IMR-90 (cell line): ENCODE results near the gene LSM14B. TPM values are rescaled to one million over a fixed set of nuclear protein-coding genes. Genes with fewer than 3 reads are reported as not detected.

Source experiments
- ATAC-seq: fragments of 200-7000 bp; cut with Tn5 transposase; 2 replicates; pipeline ENCODE4 v1.9.1; 2020; ENCODE audit warnings: low read depth, mild to moderate bottlenecking, moderate library complexity
- BruUV-seq: library from RNA; stranded (reverse); fragments of 400-500 nt; replicated peaks from 2 replicates; lab custom pipeline; 2021; lab: Mats Ljungman, UMichigan
- CTCF ChIA-PET: fragments of 300-600 bp; formaldehyde crosslinking; extraction: SDS; loops from one replicate; lab custom pipeline; 2021; ENCODE audit warnings: antibody characterized with exemption; lab: Yijun Ruan, JAX
- POLR2A ChIA-PET: fragments of 300-600 bp; sonication (Branson Sonifier 250); formaldehyde crosslinking; loops from one replicate; lab custom pipeline; 2022; ENCODE audit warnings: antibody characterized with exemption; ENCODE audit not compliant: unreplicated experiment; lab: Charles Lee
- DNase-seq: peaks from one replicate; pipeline ENCODE4 v3.0.0; 2013
- H2AFZ ChIP-seq: replicated peaks from 2 replicates; pipeline ENCODE3; 2013; ENCODE audit warnings: low read length, mild to moderate bottlenecking; ENCODE audit not compliant: poor library complexity
- H2AK5ac ChIP-seq: 2 replicates; pipeline ENCODE4 v1.6.1; 2013; ENCODE audit warnings: low read depth, low read length, inconsistent platforms
- H2AK9ac ChIP-seq: replicated peaks from 2 replicates; pipeline ENCODE3; 2013; ENCODE audit warnings: mild to moderate bottlenecking, low read depth, low read length, moderate library complexity; ENCODE audit not compliant: poor library complexity
- H2BK120ac ChIP-seq: 2 replicates; pipeline ENCODE4 v1.6.1; 2013; ENCODE audit warnings: low read depth, low read length, inconsistent platforms
- H2BK15ac ChIP-seq: 3 replicates; pipeline ENCODE4 v1.6.1; 2013; ENCODE audit warnings: low read depth, low read length, inconsistent platforms
- H2BK20ac ChIP-seq: 2 replicates; pipeline ENCODE4 v1.6.1; 2013; ENCODE audit warnings: low read depth, mild to moderate bottlenecking, inconsistent platforms, low read length, moderate library complexity
- H2BK5ac ChIP-seq: 2 replicates; pipeline ENCODE4 v1.6.1; 2013; ENCODE audit warnings: mild to moderate bottlenecking, low read depth, low read length, inconsistent platforms; ENCODE audit not compliant: poor library complexity, severe bottlenecking
- H3K14ac ChIP-seq: replicated peaks from 2 replicates; pipeline ENCODE4 v1.6.1; 2013; ENCODE audit warnings: low read depth, low read length, inconsistent platforms
- H3K18ac ChIP-seq: 2 replicates; pipeline ENCODE4 v1.6.1; 2013; ENCODE audit warnings: low read depth, low read length, control low read depth
- H3K23ac ChIP-seq: 2 replicates; pipeline ENCODE4 v1.6.1; 2013; ENCODE audit warnings: low read depth, low read length, inconsistent platforms
- H3K27ac ChIP-seq: 2 replicates; pipeline ENCODE4 v1.5.1; 2013; ENCODE audit warnings: mild to moderate bottlenecking, control low read depth, low read length; ENCODE audit not compliant: insufficient read depth
- H3K27me3 ChIP-seq: 2 replicates; pipeline ENCODE4 v1.6.1; 2013; ENCODE audit warnings: low read length; ENCODE audit not compliant: control insufficient read depth, insufficient read depth
- H3K36me3 ChIP-seq: 2 replicates; pipeline ENCODE4 v1.6.1; 2013; ENCODE audit warnings: low read length, mixed read lengths; ENCODE audit not compliant: control insufficient read depth, insufficient read depth
- H3K4ac ChIP-seq: 2 replicates; pipeline ENCODE4 v1.6.1; 2013; ENCODE audit warnings: low read depth, low read length, inconsistent platforms
- H3K4me1 ChIP-seq: 2 replicates; pipeline ENCODE4 v1.6.1; 2013; ENCODE audit warnings: low read length, mixed read lengths; ENCODE audit not compliant: control insufficient read depth, insufficient read depth
- H3K4me2 ChIP-seq: 2 replicates; pipeline ENCODE4 v1.6.1; 2013; ENCODE audit warnings: low read depth, mild to moderate bottlenecking, control low read depth, low read length, moderate library complexity
- H3K4me3 ChIP-seq: 2 replicates; pipeline ENCODE4 v1.5.1; 2013; ENCODE audit warnings: low read depth, mild to moderate bottlenecking, control low read depth, low read length, moderate library complexity; ENCODE audit not compliant: insufficient read depth
- H3K56ac ChIP-seq: 2 replicates; pipeline ENCODE4 v1.6.1; 2013; ENCODE audit warnings: low read length, inconsistent platforms; ENCODE audit not compliant: insufficient read depth; ENCODE audit errors: extremely low read depth
- H3K79me1 ChIP-seq, 2 experiments: 2 replicates each; pipeline ENCODE4 v1.6.1; 2013; ENCODE audit warnings: low read length in 2 of 2, inconsistent platforms in 1 of 2, low read depth in 1 of 2
- H3K9ac ChIP-seq: 2 replicates; pipeline ENCODE4 v1.6.1; 2013; ENCODE audit warnings: low read depth, low read length, control low read depth
- H3K9me1 ChIP-seq: 2 replicates; pipeline ENCODE4 v1.6.1; 2013; ENCODE audit warnings: low read length, inconsistent platforms; ENCODE audit not compliant: insufficient read depth
- H3K9me3 ChIP-seq: 2 replicates; pipeline ENCODE4 v1.6.1; 2013; ENCODE audit warnings: low read length; ENCODE audit not compliant: control insufficient read depth, insufficient read depth
- H4K20me1 ChIP-seq: 2 replicates; pipeline ENCODE4 v1.6.1; 2013; ENCODE audit warnings: low read length, inconsistent platforms; ENCODE audit not compliant: insufficient read depth
- H4K5ac ChIP-seq: 2 replicates; pipeline ENCODE4 v1.6.1; 2013; ENCODE audit warnings: mild to moderate bottlenecking, low read depth, low read length, control low read depth
- H4K8ac ChIP-seq, 2 experiments: 2 replicates each; pipeline ENCODE4 v1.6.1; 2013; ENCODE audit warnings: low read depth in 2 of 2, low read length in 2 of 2, control low read depth in 1 of 2, inconsistent platforms in 1 of 2
- H4K91ac ChIP-seq: 2 replicates; pipeline ENCODE4 v1.6.1; 2013; ENCODE audit warnings: low read depth, low read length, inconsistent platforms; ENCODE audit not compliant: insufficient read depth
- BHLHE40 ChIP-seq: fragments of 150-350 bp; IDR thresholded peaks from 2 replicates; pipeline ENCODE4 v1.6.1; 2016; ENCODE audit warnings: mild to moderate bottlenecking, low read depth, low read length
- CHD1 ChIP-seq: IDR thresholded peaks from 2 replicates; pipeline ENCODE4 v1.6.1; 2012; ENCODE audit warnings: low read depth, low read length, improper control_type of control experiment
- FOS ChIP-seq: fragments of 150-350 bp; IDR thresholded peaks from 2 replicates; pipeline ENCODE4 v1.6.1; 2016; ENCODE audit warnings: low read depth, low read length
- MAFK ChIP-seq: IDR thresholded peaks from 2 replicates; pipeline ENCODE4 v1.6.1; 2012; ENCODE audit warnings: low read depth, low read length, improper control_type of control experiment
- MAZ ChIP-seq: IDR thresholded peaks from 2 replicates; pipeline ENCODE4 v1.6.1; 2012; ENCODE audit warnings: low read depth, mild to moderate bottlenecking, low read length, improper control_type of control experiment, moderate library complexity, borderline replicate concordance
- MXI1 ChIP-seq: IDR thresholded peaks from 2 replicates; pipeline ENCODE4 v1.6.1; 2012; ENCODE audit warnings: low read depth, mild to moderate bottlenecking, low read length, moderate library complexity, borderline replicate concordance
- NFE2L2 ChIP-seq: fragments of 150-350 bp; IDR thresholded peaks from 2 replicates; pipeline ENCODE4 v1.6.1; 2016; ENCODE audit warnings: low read depth, mild to moderate bottlenecking, low read length
- POLR2A ChIP-seq: IDR thresholded peaks from 2 replicates; pipeline ENCODE4 v1.6.1; 2012; ENCODE audit warnings: mild to moderate bottlenecking, low read depth, low read length
- RAD21 ChIP-seq: IDR thresholded peaks from 2 replicates; pipeline ENCODE4 v1.6.1; 2012; ENCODE audit warnings: low read length, improper control_type of control experiment
- RCOR1 ChIP-seq: IDR thresholded peaks from 2 replicates; pipeline ENCODE4 v1.6.1; 2012; ENCODE audit warnings: mild to moderate bottlenecking, low read length, improper control_type of control experiment; ENCODE audit not compliant: insufficient replicate concordance
- RFX5 ChIP-seq: IDR thresholded peaks from 2 replicates; pipeline ENCODE4 v1.8.0; 2012; ENCODE audit warnings: low read depth, mild to moderate bottlenecking, low read length, moderate library complexity
- SMC3 ChIP-seq: fragments of 150-350 bp; IDR thresholded peaks from 2 replicates; pipeline ENCODE4 v1.6.1; 2016; ENCODE audit warnings: low read depth, mild to moderate bottlenecking, antibody characterized with exemption, low read length, moderate library complexity
- USF2 ChIP-seq: fragments of 150-350 bp; IDR thresholded peaks from 2 replicates; pipeline ENCODE4 v1.6.1; 2017; ENCODE audit warnings: mild to moderate bottlenecking, antibody characterized with exemption, low read length, low read depth
- WGBS, 2 experiments: methylation state at CpG; one replicate each; pipeline versions ENCODE4 v1.1.5 to v1.1.7; 2013; ENCODE audit warnings: missing lambda C conversion rate in 2 of 2; ENCODE audit not compliant: insufficient read length in 1 of 2; ENCODE audit errors: extremely low coverage in 2 of 2; 5-methylcytosine and 5-hydroxymethylcytosine counted together
- dilution Hi-C: fragments of 300-500 bp; cut with HindIII; formaldehyde crosslinking; loops from one replicate; pipeline ENCODE4 v1.14.3; 2018; ENCODE audit warnings: low sequenced_read_pairs; ENCODE audit not compliant: unreplicated experiment
- in situ Hi-C: fragments of 300-500 bp; cut with MboI; formaldehyde crosslinking; loops from 3 replicates; pipeline ENCODE4 v1.14.3; 2019; ENCODE audit warnings: low sequenced_read_pairs, inconsistent platforms, mixed read lengths
- intact Hi-C: fragments of 100-400 bp; cut with micrococcal nuclease; formaldehyde crosslinking; loops from 2 replicates; pipeline ENCODE4 v1.10.0; 2022
- polyA plus RNA-seq, 3 experiments: library from polyadenylated mRNA; depleted of rRNA; stranded (reverse); fragments of >200 nt; gene quantifications; 2 replicates each; pipeline ENCODE4 v1.2.3, GENCODE V29; 2012; ENCODE audit warnings: low replicate concordance in 1 of 3
- total RNA-seq: library from RNA; depleted of rRNA; stranded (reverse); fragments of >200 nt; gene quantifications from 2 replicates; pipeline ENCODE4 v1.2.3, GENCODE V29; 2012
- TF ChIP-seq, protein P1 (sequence below): conservative IDR thresholded peaks from 2 replicates; pipeline ENCODE4 v1.5.1; 2012; ENCODE audit warnings: mild to moderate bottlenecking, low read depth, low read length, improper control_type of control experiment
- TF ChIP-seq, protein P2 (sequence below): fragments of 150-350 bp; IDR thresholded peaks from 2 replicates; pipeline ENCODE4 v1.6.1; 2016; ENCODE audit warnings: low read depth, mild to moderate bottlenecking, low read length, moderate library complexity, borderline replicate concordance

LSM14B gene
- total and polyA plus RNA-seq, 2 of the 4 experiments (the other 2 are of a cell fraction) = 23.7 to 41.1 TPM

DNA sequence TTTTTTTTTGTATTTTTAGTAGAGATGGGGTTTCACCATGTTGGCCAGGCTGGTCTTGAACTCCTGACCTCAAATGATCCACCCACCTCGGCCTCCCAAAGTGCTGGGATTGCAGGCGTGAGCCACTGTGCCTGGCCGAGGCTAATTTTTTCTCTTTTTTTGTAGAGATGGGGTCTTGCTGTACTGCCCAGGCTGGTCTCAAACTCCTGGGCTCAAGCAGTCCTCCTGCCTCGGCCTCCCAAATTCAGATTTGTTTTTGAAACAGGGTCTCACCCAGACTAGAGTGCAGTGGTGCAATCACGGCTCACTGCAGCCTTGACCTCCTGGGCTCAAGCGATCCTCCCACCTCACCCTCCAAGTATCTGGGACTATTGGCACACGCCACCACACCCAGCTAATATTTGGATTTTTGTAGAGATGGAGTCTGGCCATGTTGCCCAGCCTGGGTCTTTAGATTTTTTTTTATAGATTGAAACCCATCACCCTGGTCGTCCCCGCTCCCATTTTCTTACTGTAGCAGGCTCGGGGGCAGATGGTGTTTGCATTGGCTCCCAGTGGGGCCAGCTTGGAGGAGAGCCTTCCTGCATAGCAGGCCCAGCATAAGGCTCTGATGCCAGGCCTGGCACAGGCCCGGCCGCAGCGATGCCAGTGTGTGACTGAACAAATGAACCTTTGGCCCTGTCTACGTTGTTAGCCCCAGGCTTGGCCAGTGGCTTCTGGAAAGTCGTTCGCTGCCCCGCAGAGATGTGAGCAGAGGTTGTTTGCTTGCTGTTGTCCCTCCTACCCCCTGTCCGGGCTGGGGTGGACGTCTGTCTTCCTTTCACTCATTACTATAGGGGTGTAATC is 56.3 kb downstream of the LSM14B start:
- no TSS peak for BruUV-seq
- ChIA-PET POLR2A (no interaction called here), CTCF (no interaction called here)
- Histone ChIP-seq H4K20me1 (no peaks in the 10 kb centered on the region), H2BK120ac (no peak overlapping the region), H3K27ac (no peak overlapping the region), H3K9me1 (0 out of 2 replicates have a peak, but pooled peaks cover 2% of the 10 kb centered on the region), H2AK9ac (no peak overlapping the region), H2BK20ac (no peak overlapping the region), H3K9ac (no peak overlapping the region), H3K23ac (no peak overlapping the region), H2AK5ac (no peak overlapping the region), H2BK5ac (no peak overlapping the region), H3K27me3 (no peaks in the 10 kb centered on the region), H2AFZ (no peak overlapping the region), H3K14ac (no peak overlapping the region), H4K5ac (no peak overlapping the region), H3K56ac (no peak overlapping the region), H3K9me3 (no peaks in the 10 kb centered on the region), H2BK15ac (no peak overlapping the region), H3K79me1 (peaks cover 5 to 6% of the 10 kb centered on the region in 2 experiments), H3K18ac (no peak overlapping the region), H3K4ac (no peak overlapping the region), H3K4me2 (no peak overlapping the region), H3K36me3 (peaks cover 27% of the 10 kb centered on the region), H3K4me3 (no peak overlapping the region), H4K8ac (no peak overlapping the region), H4K91ac (no peak overlapping the region), H3K4me1 (peaks cover 1% of the 10 kb centered on the region; the same call in 1 of the 2 replicates)
- 95% methylated on average over 10 of the region's 19 CpGs; no CpG with 5 or more reads in 1 of the 2 experiments for WGBS, 2 experiments
- ATAC-seq (no peak), DNase-seq (no peak)
- dilution Hi-C loops (no loop called here), in situ Hi-C loops (no loop called here), intact Hi-C loops (no loop called here)
- no peak for TF ChIP-seq SMC3
- no peak for TF ChIP-seq MAZ
- no peak for TF ChIP-seq MAFK
- TF ChIP-seq, protein P1, sequence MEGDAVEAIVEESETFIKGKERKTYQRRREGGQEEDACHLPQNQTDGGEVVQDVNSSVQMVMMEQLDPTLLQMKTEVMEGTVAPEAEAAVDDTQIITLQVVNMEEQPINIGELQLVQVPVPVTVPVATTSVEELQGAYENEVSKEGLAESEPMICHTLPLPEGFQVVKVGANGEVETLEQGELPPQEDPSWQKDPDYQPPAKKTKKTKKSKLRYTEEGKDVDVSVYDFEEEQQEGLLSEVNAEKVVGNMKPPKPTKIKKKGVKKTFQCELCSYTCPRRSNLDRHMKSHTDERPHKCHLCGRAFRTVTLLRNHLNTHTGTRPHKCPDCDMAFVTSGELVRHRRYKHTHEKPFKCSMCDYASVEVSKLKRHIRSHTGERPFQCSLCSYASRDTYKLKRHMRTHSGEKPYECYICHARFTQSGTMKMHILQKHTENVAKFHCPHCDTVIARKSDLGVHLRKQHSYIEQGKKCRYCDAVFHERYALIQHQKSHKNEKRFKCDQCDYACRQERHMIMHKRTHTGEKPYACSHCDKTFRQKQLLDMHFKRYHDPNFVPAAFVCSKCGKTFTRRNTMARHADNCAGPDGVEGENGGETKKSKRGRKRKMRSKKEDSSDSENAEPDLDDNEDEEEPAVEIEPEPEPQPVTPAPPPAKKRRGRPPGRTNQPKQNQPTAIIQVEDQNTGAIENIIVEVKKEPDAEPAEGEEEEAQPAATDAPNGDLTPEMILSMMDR = no peak
- TF ChIP-seq RAD21 = no peak
- no peak for TF ChIP-seq RFX5
- TF ChIP-seq POLR2A = no peak
- TF ChIP-seq FOS = no peak
- TF ChIP-seq NFE2L2 = no peak
- no peak for TF ChIP-seq MXI1
- TF ChIP-seq CHD1 = no peak
- TF ChIP-seq BHLHE40 = no peak
- TF ChIP-seq, protein P2, sequence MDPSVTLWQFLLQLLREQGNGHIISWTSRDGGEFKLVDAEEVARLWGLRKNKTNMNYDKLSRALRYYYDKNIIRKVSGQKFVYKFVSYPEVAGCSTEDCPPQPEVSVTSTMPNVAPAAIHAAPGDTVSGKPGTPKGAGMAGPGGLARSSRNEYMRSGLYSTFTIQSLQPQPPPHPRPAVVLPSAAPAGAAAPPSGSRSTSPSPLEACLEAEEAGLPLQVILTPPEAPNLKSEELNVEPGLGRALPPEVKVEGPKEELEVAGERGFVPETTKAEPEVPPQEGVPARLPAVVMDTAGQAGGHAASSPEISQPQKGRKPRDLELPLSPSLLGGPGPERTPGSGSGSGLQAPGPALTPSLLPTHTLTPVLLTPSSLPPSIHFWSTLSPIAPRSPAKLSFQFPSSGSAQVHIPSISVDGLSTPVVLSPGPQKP = no peak
- no peak for TF ChIP-seq USF2
- no peak for TF ChIP-seq RCOR1
